ENCODE measurements around the gene GRM7. TPM values are rescaled to one million over a fixed set of nuclear protein-coding genes. Genes with fewer than 3 reads are reported as not detected.

Gene GRM7
- total RNA-seq, 1 experiment from 2014 or later, result not detected

GRCh38 chr3:7632305-7632704 lies 771.4 kb downstream of the GRM7 start:
- BruUV-seq (replicated peaks), result no TSS peak
- TF ChIP-seq EZH2 (IDR thresholded peaks at IDR 0.05; ENCODE audit: borderline replicate concordance, low read depth, low read length, poor library complexity, severe bottlenecking) (no peak), CTCF (conservative IDR thresholded peaks at IDR 0.05; ENCODE audit: low read depth, low read length) (no peak)
- POLR2A ChIA-PET (ENCODE audit: low non-redundant PET), result no interaction called here
- no peaks in the 10 kb centered on the region for H3K9me3 ChIP-seq (ENCODE audit: low read depth, low read length, poor library complexity, severe bottlenecking)
- no peak for DNase-seq (ENCODE audit: low spot score)
- no peaks in the 10 kb centered on the region for H3K27me3 ChIP-seq (replicated peaks; ENCODE audit: insufficient read depth, low read depth, low read length, poor library complexity)
- H3K36me3 ChIP-seq (ENCODE audit: insufficient read depth, low read length, poor library complexity, severe bottlenecking), result no peaks in the 10 kb centered on the region
- no peak overlapping the region for H3K27ac ChIP-seq (ENCODE audit: low read depth, low read length, poor library complexity, severe bottlenecking)
- H3K4me1 ChIP-seq (ENCODE audit: insufficient read depth, low read length, poor library complexity, severe bottlenecking), result no peaks in the 10 kb centered on the region
- intact Hi-C loops (cut with micrococcal nuclease; ENCODE audit: unreplicated experiment), result no loop called here
- CTCF ChIA-PET, result no interaction called here
- no peak overlapping the region for H3K4me3 ChIP-seq (ENCODE audit: low read depth, low read length, poor library complexity, severe bottlenecking)

- Histone ChIP-seq H3K27ac (ENCODE audit: low read depth, low read length, poor library complexity, severe bottlenecking) (no peak overlapping the region), H3K36me3 (ENCODE audit: insufficient read depth, low read length, poor library complexity, severe bottlenecking) (no peaks in the 10 kb centered on the region), H3K4me3 (ENCODE audit: low read depth, low read length, poor library complexity, severe bottlenecking) (no peak overlapping the region), H3K27me3 (replicated peaks; ENCODE audit: insufficient read depth, low read depth, low read length, poor library complexity) (no peaks in the 10 kb centered on the region), H3K9me3 (ENCODE audit: low read depth, low read length, poor library complexity, severe bottlenecking) (no peaks in the 10 kb centered on the region), H3K4me1 (ENCODE audit: insufficient read depth, low read length, poor library complexity, severe bottlenecking) (no peaks in the 10 kb centered on the region)
- BruUV-seq (replicated peaks), result no TSS peak
- intact Hi-C loops (cut with micrococcal nuclease; ENCODE audit: unreplicated experiment), result no loop called here
- POLR2A ChIA-PET (ENCODE audit: low non-redundant PET), result no interaction called here
- CTCF ChIA-PET, result no interaction called here
- TF ChIP-seq EZH2 (IDR thresholded peaks at IDR 0.05; ENCODE audit: borderline replicate concordance, low read depth, low read length, poor library complexity, severe bottlenecking), result no peak
- no peak for TF ChIP-seq CTCF (conservative IDR thresholded peaks at IDR 0.05; ENCODE audit: low read depth, low read length)
- DNase-seq (ENCODE audit: low spot score), result no peak
These were observed 776.8 kb downstream of the GRM7 start for GRCh38 chr3:7637694-7638093.

GRCh38 chr3:7638103-7638502 lies 777.2 kb downstream of the GRM7 start:
- no peak for DNase-seq (ENCODE audit: low spot score)
- ChIA-PET CTCF (no interaction called here), POLR2A (ENCODE audit: low non-redundant PET) (no interaction called here)
- TF ChIP-seq CTCF (conservative IDR thresholded peaks at IDR 0.05; ENCODE audit: low read depth, low read length) (no peak), EZH2 (IDR thresholded peaks at IDR 0.05; ENCODE audit: borderline replicate concordance, low read depth, low read length, poor library complexity, severe bottlenecking) (no peak)
- H3K36me3 ChIP-seq (ENCODE audit: insufficient read depth, low read length, poor library complexity, severe bottlenecking), result no peaks in the 10 kb centered on the region
- no peaks in the 10 kb centered on the region for H3K27me3 ChIP-seq (replicated peaks; ENCODE audit: insufficient read depth, low read depth, low read length, poor library complexity)
- intact Hi-C loops (cut with micrococcal nuclease; ENCODE audit: unreplicated experiment), result no loop called here
- H3K4me3 ChIP-seq (ENCODE audit: low read depth, low read length, poor library complexity, severe bottlenecking), result no peak overlapping the region
- no peaks in the 10 kb centered on the region for H3K4me1 ChIP-seq (ENCODE audit: insufficient read depth, low read length, poor library complexity, severe bottlenecking)
- no TSS peak for BruUV-seq (replicated peaks)
- H3K9me3 ChIP-seq (ENCODE audit: low read depth, low read length, poor library complexity, severe bottlenecking), result no peaks in the 10 kb centered on the region
- no peak overlapping the region for H3K27ac ChIP-seq (ENCODE audit: low read depth, low read length, poor library complexity, severe bottlenecking)

All from A673 (cell line).